Measurements from ENCODE around the gene TBXAS1.

Gene TBXAS1

GRCh38 chr7:140022582-140023211, 193.6 kb downstream of the TBXAS1 start:
- DNase-seq (ENCODE audit: low read depth in 2 of 2): no peak

GRCh38 chr7:140023728-140024127, 194.7 kb downstream of the TBXAS1 start:
- no peak for DNase-seq (ENCODE audit: low read depth in 2 of 2)

GRCh38 chr7:140024585-140024984, 195.5 kb downstream of the TBXAS1 start:
- DNase-seq (ENCODE audit: low read depth in 2 of 2): no peak

GRCh38 chr7:140025241-140025640, 196.2 kb downstream of the TBXAS1 start:
- no peak for DNase-seq (ENCODE audit: low read depth in 2 of 2)

GRCh38 chr7:140025814-140026433, 196.9 kb downstream of the TBXAS1 start:
- no peak for DNase-seq (ENCODE audit: low read depth in 2 of 2)

GRCh38 chr7:140026935-140027334, 197.9 kb downstream of the TBXAS1 start:
- no peak for DNase-seq (ENCODE audit: low read depth in 2 of 2)

GRCh38 chr7:140027858-140028257, 198.8 kb downstream of the TBXAS1 start:
- DNase-seq (ENCODE audit: low read depth in 2 of 2): no peak

- no peak for DNase-seq (ENCODE audit: low read depth in 2 of 2)
Observed at GRCh38 chr7:140028311-140028710, 199.2 kb downstream of the TBXAS1 start.

GRCh38 chr7:140029072-140029471, 200.0 kb downstream of the TBXAS1 start:
- DNase-seq (ENCODE audit: low read depth in 2 of 2): no peak

GRCh38 chr7:140031364-140031763, 202.3 kb downstream of the TBXAS1 start:
- no peak for DNase-seq (ENCODE audit: low read depth in 2 of 2)

- no peak for DNase-seq (ENCODE audit: low read depth in 2 of 2)
Observed at GRCh38 chr7:140033036-140033435, 204.0 kb downstream of the TBXAS1 start.

GRCh38 chr7:140033779-140034363, 204.8 kb downstream of the TBXAS1 start:
- no peak for DNase-seq (ENCODE audit: low read depth in 2 of 2)

- DNase-seq (ENCODE audit: low read depth in 2 of 2): no peak
Observed at GRCh38 chr7:140034421-140034820, 205.4 kb downstream of the TBXAS1 start.

GRCh38 chr7:140035400-140036223, 206.5 kb downstream of the TBXAS1 start:
- DNase-seq (ENCODE audit: low read depth in 2 of 2): no peak

- DNase-seq (ENCODE audit: low read depth in 2 of 2): no peak
Observed at GRCh38 chr7:140036224-140036962, 207.3 kb downstream of the TBXAS1 start.

GRCh38 chr7:140039066-140039465, 210.0 kb downstream of the TBXAS1 start:
- no peak for DNase-seq (ENCODE audit: low read depth in 2 of 2)

- DNase-seq (ENCODE audit: low read depth in 2 of 2): no peak
Observed at GRCh38 chr7:140039896-140040295, 210.8 kb downstream of the TBXAS1 start.

- no peak for DNase-seq (ENCODE audit: low read depth in 2 of 2)
Observed at GRCh38 chr7:140041659-140042385, 212.8 kb downstream of the TBXAS1 start.

- no peak for DNase-seq (ENCODE audit: low read depth in 2 of 2)
Observed at GRCh38 chr7:140042386-140042670, 213.3 kb downstream of the TBXAS1 start.

GRCh38 chr7:140044251-140044650, 215.2 kb downstream of the TBXAS1 start:
- no peak for DNase-seq (ENCODE audit: low read depth in 2 of 2)

GRCh38 chr7:140045697-140046096, 216.6 kb downstream of the TBXAS1 start:
- DNase-seq (ENCODE audit: low read depth in 2 of 2): no peak

Data from stimulated activated CD4-positive, alpha-beta T cell treated with anti-CD3 and anti-CD28 coated beads, Interleukin-1b, Interleukin-23, amount 100 ng/mL, for 4 hours (primary cell).